Activated T-cell treated with anti-CD3 and anti-CD28 coated beads, Interleukin-2, amount 50 U/mL, for 1 hour (primary cell): ENCODE results near the gene KEL.
"Not testable (repeated sequence)": the region's sequence is repeated elsewhere in the genome, so short reads cannot be mapped to it uniquely, and the experiment has no call there.

Experiments used
- DNase-seq: peaks from one replicate; pipeline ENCODE4 v3.0.0-alpha.2; 2020

KEL gene

GRCh38 chr7:142961973-142962926, at the start of gene KEL:
Gene KEL (minus strand): TSS chr7:142962363. CDS start chr7:142962206, 157 bp downstream.
- no peak for DNase-seq

- DNase-seq, result peak; percentile 86
These were observed 46.1 kb upstream of the KEL start for GRCh38 chr7:143008007-143008901.

- no peak for DNase-seq
These were observed 43.6 kb upstream of the KEL start for GRCh38 chr7:143005632-143006260.

- no peak for DNase-seq
These were observed 41.4 kb upstream of the KEL start for GRCh38 chr7:143003393-143004051.

- DNase-seq, result no peak
These were observed 40.7 kb upstream of the KEL start for GRCh38 chr7:143002898-143003297.

GRCh38 chr7:143002106-143002505, 39.9 kb upstream of the KEL start:
- DNase-seq, result no peak

- no peak for DNase-seq
These were observed 38.5 kb upstream of the KEL start for GRCh38 chr7:143000648-143001047.

GRCh38 chr7:142999793-143000192, 37.6 kb upstream of the KEL start:
- DNase-seq, result no peak

- DNase-seq, result no peak
These were observed 36.8 kb upstream of the KEL start for GRCh38 chr7:142998966-142999365.

GRCh38 chr7:142997456-142997989, 35.4 kb upstream of the KEL start:
- DNase-seq, result no peak

GRCh38 chr7:142992427-142992826, 30.3 kb upstream of the KEL start:
- DNase-seq, result no peak

- DNase-seq, result no peak
These were observed 22.1 kb upstream of the KEL start for GRCh38 chr7:142984297-142984696.

- DNase-seq, result no peak
These were observed 21.7 kb upstream of the KEL start for GRCh38 chr7:142983825-142984224.

GRCh38 chr7:142978402-142978801, 16.2 kb upstream of the KEL start:
- not testable (repeated sequence) for DNase-seq

GRCh38 chr7:142974626-142975025, 12.5 kb upstream of the KEL start:
- DNase-seq, result no peak

GRCh38 chr7:142969183-142969582, 7.0 kb upstream of the KEL start:
- DNase-seq, result no peak

GRCh38 chr7:142968229-142968628, 6.1 kb upstream of the KEL start:
- DNase-seq, result no peak

- DNase-seq, result no peak
These were observed 2.5 kb upstream of the KEL start for GRCh38 chr7:142964502-142965246.

GRCh38 chr7:142963993-142964392, 1.8 kb upstream of the KEL start:
- DNase-seq, result no peak

- no peak for DNase-seq
These were observed 828 bp upstream of the KEL start for GRCh38 chr7:142962991-142963390.

- DNase-seq, result no peak
These were observed 579 bp downstream of the KEL start for GRCh38 chr7:142961595-142961972.
